Limb (tissue), 2 donors: ENCODE data around the gene CHADL.

Source experiments
- DNase-seq, 2 donors: peaks; one replicate each; pipeline ENCODE4 v3.0.0-alpha.2; 2016; ENCODE audit errors: extremely low spot score in 2 of 2

The CHADL gene

GRCh38 chr22:41231369-41231768, 9.4 kb downstream of the CHADL start:
- DNase-seq: no peak

- DNase-seq: no peak
These were observed 10.3 kb downstream of the CHADL start for GRCh38 chr22:41230401-41230785.

GRCh38 chr22:41229730-41230400, 10.9 kb downstream of the CHADL start:
- DNase-seq: no peak

- DNase-seq: no peak
These were observed 11.5 kb downstream of the CHADL start for GRCh38 chr22:41229215-41229614.

GRCh38 chr22:41226723-41227655, 13.7 kb downstream of the CHADL start:
- no peak for DNase-seq

DNA sequence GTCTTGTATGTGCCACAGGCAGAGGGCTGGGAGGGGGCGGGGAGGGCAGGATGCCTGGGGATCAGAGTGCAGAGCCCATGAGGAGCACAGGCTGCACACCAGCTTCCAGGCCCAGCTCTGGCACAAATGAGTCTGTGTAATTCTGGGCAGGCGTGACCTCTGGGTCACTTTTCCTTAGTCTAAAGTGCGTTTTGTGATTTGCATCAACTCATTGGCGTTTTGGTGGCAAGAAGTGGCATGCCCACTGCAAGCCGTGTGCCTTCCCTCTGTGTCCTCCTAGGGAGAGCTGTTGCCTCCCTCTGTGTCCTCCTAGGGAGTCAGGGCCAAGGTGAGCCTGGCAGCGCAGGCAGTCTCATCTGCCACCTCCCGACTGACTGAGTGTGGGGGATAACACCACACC, 17.2 kb downstream of the CHADL start:
- no peak for DNase-seq

DNA sequence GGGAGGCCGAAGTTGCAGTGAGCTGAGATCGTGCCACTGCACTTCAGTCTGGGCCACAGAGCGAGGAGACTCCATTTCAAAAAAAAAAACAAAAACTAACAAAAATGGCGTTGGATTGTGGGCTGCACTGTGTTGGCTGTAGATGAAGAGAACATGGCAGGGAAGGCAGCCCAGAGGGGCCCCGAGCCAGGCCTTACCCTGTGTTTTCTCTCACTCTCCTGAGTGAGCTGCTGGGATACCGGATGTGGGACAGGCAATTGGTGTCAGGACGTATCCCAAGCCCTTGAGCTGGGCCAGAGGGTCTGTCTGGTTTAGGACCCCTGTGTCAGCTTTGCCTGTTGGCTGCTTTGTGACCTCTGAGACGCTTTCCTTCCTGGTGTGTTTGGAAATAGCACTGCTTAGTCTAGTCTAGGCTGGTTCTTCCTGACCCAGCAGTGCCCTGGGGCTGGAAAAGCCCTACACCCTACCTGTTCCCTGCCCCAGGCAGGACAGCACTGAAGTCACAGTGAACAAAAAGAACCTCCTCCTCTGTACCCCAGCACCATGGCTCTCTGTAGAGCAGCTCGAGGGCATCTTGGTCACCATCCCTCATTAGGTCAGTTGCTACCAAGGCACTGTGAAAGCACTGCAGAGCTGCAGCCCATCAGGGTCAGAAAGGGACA, 17.8 kb downstream of the CHADL start:
- no peak for DNase-seq

- no peak for DNase-seq
These were observed 23.1 kb downstream of the CHADL start for GRCh38 chr22:41217553-41218157.

GRCh38 chr22:41216984-41217383, 23.7 kb downstream of the CHADL start:
- no peak for DNase-seq

- no peak for DNase-seq
These were observed 24.8 kb downstream of the CHADL start for GRCh38 chr22:41215926-41216325.

DNA sequence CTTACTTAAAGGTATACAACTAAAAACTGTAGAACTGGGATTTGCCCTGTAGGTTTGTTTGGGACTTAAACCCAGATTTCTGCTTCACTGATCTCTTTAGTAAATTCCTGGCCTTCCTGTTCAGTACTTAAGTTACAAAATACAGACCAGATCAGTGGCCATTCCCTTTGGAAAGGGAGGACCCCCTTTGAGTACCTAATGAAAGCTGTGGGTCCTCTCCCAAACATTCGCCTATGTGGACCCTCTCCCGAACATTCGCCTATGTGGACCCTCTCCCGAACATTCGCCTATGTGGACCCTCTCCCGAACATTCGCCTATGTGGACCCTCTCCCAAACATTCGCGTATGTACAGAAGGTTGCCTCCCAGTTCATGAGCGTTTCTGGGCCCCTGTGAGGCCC, 25.3 kb downstream of the CHADL start:
- no peak for DNase-seq

GRCh38 chr22:41206719-41207118, 34.0 kb downstream of the CHADL start:
- DNase-seq: no peak

- peak; percentile 96 to 98 for DNase-seq
These were observed 35.5 kb downstream of the CHADL start, which contains the start of gene L3MBTL2 for GRCh38 chr22:41204992-41205900. TSS of gene L3MBTL2 (plus strand) at chr22:41205312. CDS start at chr22:41205363, 51 bp downstream.

DNA sequence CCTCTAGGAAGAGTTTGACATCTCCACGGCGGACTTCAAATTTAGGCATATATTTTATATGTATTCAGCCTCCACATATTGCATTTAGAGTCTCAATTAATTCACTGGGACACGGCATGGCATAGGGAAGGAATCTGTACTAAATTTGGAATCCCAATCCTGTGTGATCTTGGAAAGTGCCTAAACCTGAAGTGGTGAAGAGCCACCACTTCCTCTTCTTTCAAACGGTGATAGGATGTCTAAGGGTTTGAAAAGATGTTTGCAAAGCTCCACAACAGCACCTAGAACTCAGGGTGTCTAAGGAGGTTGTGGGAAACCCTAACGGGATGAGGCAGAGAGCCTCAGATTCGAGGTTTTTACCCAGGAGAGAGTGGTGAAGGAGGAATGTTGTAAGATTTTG, 36.7 kb downstream of the CHADL start:
- no peak for DNase-seq

DNA sequence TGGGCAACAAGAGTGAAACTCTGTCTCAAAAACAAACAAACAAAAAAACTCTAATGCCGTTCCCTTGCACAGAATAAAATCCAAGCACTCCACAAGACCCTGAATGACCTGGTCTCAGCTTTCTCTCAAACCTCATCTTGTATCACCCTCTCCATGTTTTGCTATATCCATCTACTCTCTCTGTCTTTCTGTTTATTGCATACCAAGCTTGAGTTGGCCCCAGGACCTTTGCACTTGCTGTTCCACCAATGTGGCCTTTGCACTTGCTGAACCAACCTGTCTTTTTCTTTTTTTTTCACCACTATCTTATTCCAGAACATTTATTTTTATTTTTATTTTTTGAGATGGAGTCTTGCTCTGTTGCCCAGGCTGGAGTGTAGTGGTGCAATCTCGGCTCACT, 37.6 kb downstream of the CHADL start:
- DNase-seq: no peak

GRCh38 chr22:41201141-41201540, 39.6 kb downstream of the CHADL start:
- no peak for DNase-seq

GRCh38 chr22:41198027-41198580, 42.6 kb downstream of the CHADL start:
- DNase-seq: no peak

GRCh38 chr22:41197038-41197972, 43.4 kb downstream of the CHADL start:
- DNase-seq: peak; percentile 64 to 88

- DNase-seq: no peak
These were observed 46.9 kb downstream of the CHADL start for GRCh38 chr22:41193829-41194228.
